Stomach (tissue), 4 donors: Measurements from ENCODE around the gene PPP1R12A.

Experiments used
- POLR2A ChIP-seq, 4 donors: fragments of 450-650 bp; IDR thresholded peaks; one replicate each; pipeline ENCODE4 v1.6.1; 2016; ENCODE audit warnings: antibody characterized with exemption in 4 of 4, control low read depth in 2 of 4, mild to moderate bottlenecking in 1 of 4, moderate library complexity in 1 of 4
- TF ChIP-seq, protein P1 (sequence below), 7 experiments: fragments of 450-650 bp in 4 of 7; fragments of 200-600 bp in 3 of 7; sonication (generic) in 3 of 7; IDR thresholded peaks; one replicate each; pipeline ENCODE4 v1.5.1; 2016 to 2019; ENCODE audit warnings: antibody characterized with exemption in 7 of 7, control low read depth in 2 of 7, mild to moderate bottlenecking in 1 of 7

DNA sequence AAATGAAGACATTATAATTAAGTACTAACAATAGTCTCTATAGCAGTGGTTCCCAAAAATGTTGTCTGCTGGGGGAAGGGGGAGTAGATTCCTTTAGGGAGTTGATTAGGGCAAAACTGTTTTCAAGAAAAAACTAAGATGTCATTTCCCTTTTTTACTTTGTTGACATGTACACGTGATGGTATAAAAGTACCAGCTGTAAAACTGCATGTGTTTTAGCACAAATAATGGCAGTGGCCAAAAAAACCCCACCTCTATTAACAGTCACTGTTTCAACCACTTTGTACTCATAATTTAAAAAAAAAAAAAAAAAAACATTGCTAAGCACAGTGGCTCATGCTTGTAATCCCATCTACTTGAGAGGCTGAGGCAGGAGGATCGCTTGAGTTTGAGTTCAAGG is 61.7 kb downstream of the PPP1R12A start:
- TF ChIP-seq, protein P1, sequence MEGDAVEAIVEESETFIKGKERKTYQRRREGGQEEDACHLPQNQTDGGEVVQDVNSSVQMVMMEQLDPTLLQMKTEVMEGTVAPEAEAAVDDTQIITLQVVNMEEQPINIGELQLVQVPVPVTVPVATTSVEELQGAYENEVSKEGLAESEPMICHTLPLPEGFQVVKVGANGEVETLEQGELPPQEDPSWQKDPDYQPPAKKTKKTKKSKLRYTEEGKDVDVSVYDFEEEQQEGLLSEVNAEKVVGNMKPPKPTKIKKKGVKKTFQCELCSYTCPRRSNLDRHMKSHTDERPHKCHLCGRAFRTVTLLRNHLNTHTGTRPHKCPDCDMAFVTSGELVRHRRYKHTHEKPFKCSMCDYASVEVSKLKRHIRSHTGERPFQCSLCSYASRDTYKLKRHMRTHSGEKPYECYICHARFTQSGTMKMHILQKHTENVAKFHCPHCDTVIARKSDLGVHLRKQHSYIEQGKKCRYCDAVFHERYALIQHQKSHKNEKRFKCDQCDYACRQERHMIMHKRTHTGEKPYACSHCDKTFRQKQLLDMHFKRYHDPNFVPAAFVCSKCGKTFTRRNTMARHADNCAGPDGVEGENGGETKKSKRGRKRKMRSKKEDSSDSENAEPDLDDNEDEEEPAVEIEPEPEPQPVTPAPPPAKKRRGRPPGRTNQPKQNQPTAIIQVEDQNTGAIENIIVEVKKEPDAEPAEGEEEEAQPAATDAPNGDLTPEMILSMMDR (IDR thresholded peaks at IDR 0.05), result no peak
- TF ChIP-seq POLR2A (IDR thresholded peaks at IDR 0.05), result no peak
